ENCODE data around the gene PLD6. TPM values are rescaled to one million over a fixed set of nuclear protein-coding genes. Genes with fewer than 3 reads are reported as not detected.

Gene PLD6
- total RNA-seq, 1 experiment from 2014 or later: 4.2 TPM

- TF ChIP-seq CTCF (IDR thresholded peaks at IDR 0.05) (no peak), REST (IDR thresholded peaks at IDR 0.05; ENCODE audit: insufficient read depth in 1 of 2, low read depth in 2 of 2, low read length in 1 of 2) (no peak), SIN3A (IDR thresholded peaks at IDR 0.05; ENCODE audit: borderline replicate concordance, insufficient read depth, low read depth, low read length) (no peak), POLR2AphosphoS5 (IDR thresholded peaks at IDR 0.05; ENCODE audit: low read depth, low read length) (no peak), TCF7L2 (IDR thresholded peaks at IDR 0.05; ENCODE audit: low read depth, low read length) (no peak)
- ATAC-seq (no peak), DNase-seq (ENCODE audit: low read depth, low spot score) (no peak)
- H3K27me3 ChIP-seq (ENCODE audit: control insufficient read depth, insufficient read depth, low read length): no peaks in the 10 kb centered on the region
- H3K36me3 ChIP-seq (ENCODE audit: control insufficient read depth, insufficient read depth, low read length): peaks cover 18% of the 10 kb centered on the region
- no TSS peak for BruUV-seq (replicated peaks)
- in situ Hi-C loops (cut with HindIII; ENCODE audit: low pct_unique_long_range_greater_than_20kb, low sequenced_read_pairs): no loop called here
- ChIA-PET CTCF (no interaction called here), POLR2A (no interaction called here)
- no peaks in the 10 kb centered on the region for H3K9me3 ChIP-seq (ENCODE audit: control insufficient read depth, insufficient read depth, low read depth, low read length)
- intact Hi-C loops (cut with micrococcal nuclease; ENCODE audit: unreplicated experiment): no loop called here
- H3K4me1 ChIP-seq (ENCODE audit: control insufficient read depth, insufficient read depth, low read length): no peaks in the 10 kb centered on the region
- H3K4me3 ChIP-seq (ENCODE audit: low read depth in 2 of 2, low read length in 2 of 2): no peak overlapping the region
- no peak overlapping the region for H3K27ac ChIP-seq (ENCODE audit: low read length)
Observed at GRCh38 chr17:17221329-17221728, 15.2 kb upstream of the PLD6 start.

GRCh38 chr17:17220529-17220928 lies 14.4 kb upstream of the PLD6 start:
- intact Hi-C loops (cut with micrococcal nuclease; ENCODE audit: unreplicated experiment): no loop called here
- ChIA-PET CTCF (interaction anchor here (0.6 kb wide), 1 partner anchor 47 kb away, joined by 3 read pairs; no protein-coding TSS in a partner anchor), POLR2A (no interaction called here)
- DNase-seq (ENCODE audit: low read depth, low spot score) (no peak), ATAC-seq (no peak)
- H3K9me3 ChIP-seq (ENCODE audit: control insufficient read depth, insufficient read depth, low read depth, low read length): no peaks in the 10 kb centered on the region
- H3K27me3 ChIP-seq (ENCODE audit: control insufficient read depth, insufficient read depth, low read length): no peaks in the 10 kb centered on the region
- TF ChIP-seq TCF7L2 (IDR thresholded peaks at IDR 0.05; ENCODE audit: low read depth, low read length) (no peak), POLR2AphosphoS5 (IDR thresholded peaks at IDR 0.05; ENCODE audit: low read depth, low read length) (no peak), SIN3A (IDR thresholded peaks at IDR 0.05; ENCODE audit: borderline replicate concordance, insufficient read depth, low read depth, low read length) (no peak), REST (IDR thresholded peaks at IDR 0.05; ENCODE audit: insufficient read depth in 1 of 2, low read depth in 2 of 2, low read length in 1 of 2) (no peak)
- H3K4me3 ChIP-seq (ENCODE audit: low read depth in 2 of 2, low read length in 2 of 2): no peak overlapping the region
- peaks cover 16% of the 10 kb centered on the region for H3K36me3 ChIP-seq (ENCODE audit: control insufficient read depth, insufficient read depth, low read length)
- in situ Hi-C loops (cut with HindIII; ENCODE audit: low pct_unique_long_range_greater_than_20kb, low sequenced_read_pairs): no loop called here
- BruUV-seq (replicated peaks): no TSS peak
- no peaks in the 10 kb centered on the region for H3K4me1 ChIP-seq (ENCODE audit: control insufficient read depth, insufficient read depth, low read length)
- no peak overlapping the region for H3K27ac ChIP-seq (ENCODE audit: low read length)
